HG03108 (cell line): ENCODE measurements around the gene TACC2.

Experiments
- ATAC-seq: cut with Tn5 transposase; IDR thresholded peaks from one replicate; pipeline ENCODE4 v1.9.1; 2021; ENCODE audit warnings: moderate library complexity; ENCODE audit not compliant: unreplicated experiment

Gene TACC2

DNA sequence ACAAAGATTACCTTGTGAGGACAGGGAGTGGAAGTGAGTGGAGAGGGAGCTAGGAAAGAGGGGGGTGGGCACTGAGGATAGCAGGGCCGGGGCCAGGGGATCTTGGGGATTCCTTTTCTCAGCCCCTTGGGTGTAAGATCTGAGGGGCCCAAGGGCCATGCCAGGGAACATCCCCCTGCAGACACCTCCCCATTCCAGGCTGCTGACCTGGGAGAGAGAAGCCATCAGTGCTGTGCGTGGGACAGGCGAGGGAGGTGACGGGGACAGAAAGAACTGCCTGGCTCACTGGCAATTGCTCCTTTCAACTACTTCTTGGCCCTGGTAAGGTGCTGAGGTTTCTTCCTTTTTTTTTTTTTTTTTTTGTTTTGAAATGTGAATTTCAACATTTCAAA lies 270.1 kb downstream of the TACC2 start:
- ATAC-seq, result no peak

DNA sequence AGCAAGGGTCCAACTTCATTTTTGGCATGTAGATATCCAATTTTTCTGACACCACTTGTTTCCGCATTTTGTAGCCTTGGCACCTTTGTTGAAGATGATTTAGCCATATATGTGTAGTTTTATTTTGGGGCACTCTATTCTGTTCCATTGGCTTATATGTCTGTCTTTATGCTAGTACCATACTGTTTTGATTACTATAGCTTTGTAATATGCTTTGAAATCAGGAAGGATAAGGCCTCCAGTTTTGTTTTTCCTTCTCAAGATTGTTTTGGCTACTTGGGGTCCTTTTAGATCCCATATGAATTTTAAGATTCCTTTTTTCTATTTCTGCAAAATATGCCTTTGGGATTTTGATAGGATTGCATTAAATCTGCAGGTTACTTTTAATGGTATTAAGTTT lies 272.6 kb downstream of the TACC2 start:
- no peak for ATAC-seq

DNA sequence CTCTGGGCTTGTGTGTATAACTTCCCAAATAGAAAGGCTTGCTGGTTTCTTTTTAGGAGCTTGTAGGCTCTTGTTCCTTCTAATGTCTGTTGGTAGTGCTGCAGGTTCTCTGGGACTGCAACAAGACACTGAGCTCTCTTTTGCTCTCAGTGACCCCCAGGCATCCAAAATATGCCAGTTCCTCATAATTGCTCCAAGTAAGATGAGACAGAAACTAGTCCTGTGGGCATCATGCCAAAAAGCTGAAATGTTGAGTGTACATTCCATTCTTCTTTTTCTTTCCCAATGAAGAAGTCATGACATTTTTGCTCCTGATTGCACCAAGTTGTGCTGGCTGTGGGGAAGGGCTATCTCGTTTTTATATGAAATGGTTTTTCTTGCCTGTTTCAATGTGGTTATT lies 275.0 kb downstream of the TACC2 start:
- ATAC-seq, result no peak

DNA sequence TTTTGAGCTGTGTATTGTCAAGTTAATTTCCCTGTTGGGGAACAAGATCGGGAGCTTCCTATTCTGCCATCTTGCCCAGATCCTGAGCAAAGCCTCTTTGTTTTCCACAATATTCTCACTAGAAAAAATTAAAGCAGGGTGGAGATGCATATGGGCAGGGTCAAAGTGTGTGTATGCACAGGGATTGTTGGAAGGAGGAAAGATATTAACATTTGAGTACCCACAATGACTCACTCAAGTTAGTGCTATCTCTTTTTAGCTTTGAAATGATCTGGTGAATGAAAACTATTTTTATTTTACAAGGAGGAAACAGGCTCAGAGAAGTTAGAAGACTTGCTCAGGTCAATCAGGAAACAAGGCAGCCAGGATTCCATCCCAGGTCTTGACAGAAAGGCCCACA lies 275.5 kb downstream of the TACC2 start:
- no peak for ATAC-seq

DNA sequence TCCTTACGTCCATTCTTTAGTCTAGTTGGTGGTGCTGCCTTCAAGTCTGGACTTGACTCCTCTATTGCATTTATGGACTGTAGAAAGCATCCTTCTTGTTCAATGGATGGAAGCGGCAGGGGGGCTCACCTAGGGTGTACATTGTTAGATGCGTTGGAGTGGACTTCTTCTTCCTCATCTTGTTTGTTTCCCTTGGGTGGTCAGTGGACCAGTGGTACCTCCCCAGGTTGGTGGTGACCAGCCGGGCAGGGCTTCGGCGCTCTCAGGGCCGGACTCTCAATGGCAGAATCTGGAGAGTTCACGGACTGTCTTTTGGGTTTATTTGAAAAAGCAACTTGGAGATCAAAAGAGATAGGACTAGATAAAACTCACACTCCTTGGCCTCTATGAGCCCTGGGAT lies 276.0 kb downstream of the TACC2 start:
- ATAC-seq, result no peak

DNA sequence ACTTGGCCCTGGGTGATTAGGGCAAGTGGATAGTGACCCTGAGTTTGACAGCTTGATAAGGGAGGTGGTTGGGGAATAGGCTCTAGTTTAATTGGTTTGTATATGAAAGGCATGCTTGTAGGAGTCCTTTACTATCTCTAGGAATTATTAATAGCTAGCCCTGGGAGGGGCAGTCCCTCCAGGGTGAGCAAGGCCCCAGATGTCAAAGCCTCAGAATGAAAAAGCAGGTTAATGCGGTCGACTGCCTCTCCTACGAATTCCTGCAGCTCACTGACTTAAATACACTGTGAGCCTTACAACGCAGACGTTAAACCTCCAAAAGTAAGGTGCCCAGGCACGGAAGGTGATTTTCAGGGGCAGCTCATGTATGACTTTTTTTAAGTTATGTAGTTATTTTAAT lies 276.9 kb downstream of the TACC2 start:
- no peak for ATAC-seq

DNA sequence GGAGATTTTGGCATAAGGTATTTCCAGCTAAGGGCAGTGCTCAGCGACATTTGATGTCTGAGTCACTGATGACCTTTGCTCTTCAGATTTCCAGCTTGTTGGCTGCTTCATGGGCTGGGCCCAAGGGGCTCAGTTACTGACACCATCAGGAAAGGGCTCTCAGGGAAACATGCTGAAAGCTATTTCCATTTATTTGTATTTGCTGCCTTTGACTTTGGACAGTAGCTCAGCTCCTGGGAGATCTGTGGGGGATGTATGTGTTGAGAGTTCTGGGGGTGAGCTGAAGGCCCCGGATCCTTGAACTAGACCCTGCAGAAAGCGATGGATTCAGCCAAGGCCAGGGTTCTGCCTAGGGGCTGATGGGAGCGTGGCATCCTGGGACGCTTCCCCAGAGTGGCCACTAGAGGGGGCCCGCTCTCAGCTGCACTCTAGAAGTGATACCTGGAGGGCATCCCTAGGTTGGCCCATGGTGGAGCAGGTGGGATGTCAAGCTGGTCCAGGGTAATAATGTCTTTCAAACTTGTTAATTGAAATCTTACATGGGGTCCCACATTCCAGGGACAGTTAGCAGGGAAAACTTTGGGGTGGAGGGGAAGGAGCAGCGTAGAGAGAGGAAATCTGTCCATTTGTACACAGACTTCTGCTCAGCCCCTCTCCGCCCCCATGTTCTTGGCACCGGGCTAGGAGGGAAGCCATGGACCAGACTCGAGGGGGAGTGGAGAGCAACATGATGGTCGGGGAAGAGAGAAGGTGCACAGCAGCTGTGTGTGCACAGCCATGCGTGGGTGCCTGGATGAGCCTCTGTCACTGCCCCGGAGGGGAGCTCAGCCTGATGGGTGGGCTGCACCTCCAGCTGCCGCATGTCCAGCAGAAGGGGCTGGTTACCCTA lies 279.1 kb downstream of the TACC2 start:
- no peak for ATAC-seq

DNA sequence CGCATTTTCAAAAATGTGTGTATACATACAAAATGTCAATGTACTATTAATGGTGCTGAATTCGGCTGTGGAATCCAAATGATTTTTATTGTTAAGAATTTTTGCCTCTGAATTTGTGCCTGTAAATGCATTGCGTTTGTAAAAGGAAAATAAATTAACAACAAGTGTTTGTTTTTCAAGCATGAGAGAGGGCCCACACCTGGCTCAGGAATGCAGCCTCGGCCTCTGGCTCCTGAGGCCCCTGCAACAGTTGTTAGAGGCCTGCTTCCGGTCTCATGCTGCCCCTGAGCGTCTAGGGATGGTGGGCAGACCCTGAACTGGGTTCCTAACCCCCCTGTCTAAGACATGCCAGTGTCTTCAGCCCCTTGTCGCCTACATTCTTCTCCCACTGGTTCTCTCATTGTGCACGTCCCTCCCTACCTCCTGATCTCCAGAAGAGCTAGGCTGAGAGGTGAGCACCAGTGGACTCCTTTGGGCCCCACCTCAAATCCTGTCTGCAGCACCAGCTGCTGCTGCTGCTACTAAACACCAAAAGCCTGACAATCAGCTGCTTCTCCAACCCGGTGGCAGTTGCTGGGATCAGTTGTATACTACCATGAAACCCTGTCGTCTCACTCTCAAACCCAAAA lies 280.2 kb downstream of the TACC2 start:
- no peak for ATAC-seq

DNA sequence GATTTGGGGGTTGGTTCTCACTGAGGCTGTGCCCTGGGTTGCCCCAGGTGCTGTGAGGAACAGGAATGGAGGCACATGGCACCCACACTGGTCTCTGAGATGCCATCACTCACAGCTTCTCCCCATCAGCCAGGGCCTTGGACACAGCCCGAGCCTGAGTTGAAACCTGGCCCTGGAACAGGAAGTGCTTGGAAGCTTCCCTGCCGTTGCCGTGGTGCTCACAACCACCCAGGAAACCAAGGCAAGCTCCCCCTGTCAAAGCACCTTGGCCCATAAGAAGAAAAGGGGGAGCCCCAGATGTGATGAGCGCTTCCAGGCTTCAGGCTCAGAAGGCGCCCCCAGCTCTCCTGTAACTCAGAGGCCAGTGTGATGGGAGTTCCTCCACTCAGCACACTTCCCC lies 282.1 kb downstream of the TACC2 start, which contains the start of gene BTBD16:
BTBD16 (plus strand) TSS at position 221 of the 400 bp plus-strand sequence. CDS start 3,786 bp downstream, outside the sequence.
- no peak for ATAC-seq

DNA sequence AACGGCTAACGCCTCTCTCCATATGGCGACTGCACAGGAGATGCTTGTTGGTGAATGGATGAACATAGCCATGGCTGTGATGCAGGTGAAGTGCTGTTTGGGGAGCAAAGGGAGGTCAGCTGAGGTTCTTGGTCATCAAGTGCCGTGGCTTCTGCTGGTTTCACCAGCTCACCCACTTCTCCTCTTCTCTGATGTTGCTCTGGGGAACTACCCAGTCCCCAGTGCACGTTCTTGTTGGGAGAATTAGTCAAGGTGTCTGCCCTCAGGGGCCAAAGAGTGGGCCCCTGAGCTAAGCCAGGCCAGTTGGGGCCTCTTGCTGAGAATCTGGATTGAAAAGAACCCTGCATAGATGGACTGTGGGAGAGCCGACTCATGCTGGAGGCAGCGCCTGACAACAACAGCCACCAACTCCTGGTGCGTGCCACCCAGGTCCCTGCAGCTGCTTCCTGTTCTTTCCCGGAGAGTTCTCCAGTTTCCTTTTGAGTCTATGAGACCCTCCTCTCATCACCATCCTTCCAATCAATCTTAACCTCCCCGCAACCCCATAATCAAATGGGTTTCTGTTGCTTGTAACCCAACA lies 285.1 kb downstream of the TACC2 start:
- no peak for ATAC-seq

DNA sequence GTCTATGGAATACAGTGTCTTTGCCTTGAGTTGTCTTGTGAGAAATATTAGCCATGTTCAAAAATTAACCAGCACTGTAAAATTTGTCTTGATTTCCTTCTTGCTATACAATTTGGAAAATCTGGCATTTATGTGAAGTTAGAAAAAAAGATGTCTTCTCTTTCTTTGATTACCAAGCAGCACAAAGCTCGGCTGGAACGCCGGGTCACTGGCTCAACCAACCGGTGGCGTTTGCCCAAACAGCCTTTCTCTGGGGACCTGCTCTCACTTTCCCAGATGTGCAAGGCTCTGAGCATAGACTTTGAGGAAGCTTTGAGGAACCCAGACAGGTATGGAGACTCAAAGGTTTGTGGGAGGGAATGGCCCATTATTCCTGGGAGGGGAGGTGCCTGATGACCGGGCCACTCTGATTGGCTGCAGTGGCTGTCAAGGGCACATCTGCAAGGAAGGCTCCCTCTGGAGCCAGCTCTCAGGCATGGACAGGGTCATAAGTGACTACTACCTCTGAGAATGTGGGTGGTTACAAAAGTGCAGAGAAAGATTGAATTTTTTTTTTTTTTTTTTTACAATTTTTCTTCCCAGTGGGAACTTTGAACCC lies 287.7 kb downstream of the TACC2 start:
- no peak for ATAC-seq

DNA sequence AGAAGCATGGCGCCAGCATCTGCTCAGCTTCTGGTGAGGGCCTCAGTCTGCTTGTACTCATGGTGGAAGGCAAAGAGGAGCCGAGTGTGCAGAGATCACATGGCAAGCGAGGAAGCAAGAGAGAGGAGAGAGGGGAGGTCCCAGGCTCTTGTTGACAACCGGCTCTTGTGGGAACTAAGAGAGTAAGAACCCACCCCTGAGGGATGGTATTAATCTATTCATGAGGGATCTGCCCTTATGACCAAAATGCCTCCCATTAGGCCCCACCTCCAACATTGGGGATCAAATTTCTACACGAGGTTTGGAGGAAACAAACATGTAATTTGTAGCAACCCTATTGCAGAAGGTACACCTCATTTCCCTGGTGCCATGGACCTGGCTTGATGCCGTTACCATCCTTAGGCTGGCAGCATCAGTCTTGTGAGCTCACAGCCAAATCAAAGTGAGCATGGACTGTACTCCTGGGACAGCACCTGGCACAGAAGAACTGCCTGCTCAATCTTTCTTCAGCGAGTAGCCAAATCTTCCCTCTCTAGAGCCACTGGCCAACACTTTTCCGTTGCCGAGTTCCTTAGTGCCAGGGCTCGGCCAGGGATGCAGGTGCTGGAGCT lies 288.7 kb downstream of the TACC2 start:
- no peak for ATAC-seq

DNA sequence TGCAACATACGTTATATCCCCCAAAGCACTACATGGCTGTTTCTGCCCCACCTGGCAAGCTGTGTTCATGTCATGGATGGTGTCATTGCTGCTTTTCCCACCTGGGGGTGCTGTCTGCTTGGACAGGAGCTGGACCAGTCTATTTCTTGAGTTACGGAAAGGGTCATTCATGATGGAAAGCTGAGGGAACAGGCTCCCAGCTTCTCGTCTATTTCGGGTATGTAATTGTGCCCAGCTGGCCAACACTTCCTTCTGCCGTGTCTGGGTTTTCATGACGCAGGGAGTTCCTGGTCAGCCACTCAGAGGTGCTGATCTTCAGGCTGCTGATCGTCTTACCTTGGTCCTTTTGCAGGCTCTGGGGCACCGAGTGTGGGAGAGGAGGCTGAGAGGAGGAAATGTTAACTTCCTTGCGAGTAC lies 290.8 kb downstream of the TACC2 start:
- no peak for ATAC-seq

DNA sequence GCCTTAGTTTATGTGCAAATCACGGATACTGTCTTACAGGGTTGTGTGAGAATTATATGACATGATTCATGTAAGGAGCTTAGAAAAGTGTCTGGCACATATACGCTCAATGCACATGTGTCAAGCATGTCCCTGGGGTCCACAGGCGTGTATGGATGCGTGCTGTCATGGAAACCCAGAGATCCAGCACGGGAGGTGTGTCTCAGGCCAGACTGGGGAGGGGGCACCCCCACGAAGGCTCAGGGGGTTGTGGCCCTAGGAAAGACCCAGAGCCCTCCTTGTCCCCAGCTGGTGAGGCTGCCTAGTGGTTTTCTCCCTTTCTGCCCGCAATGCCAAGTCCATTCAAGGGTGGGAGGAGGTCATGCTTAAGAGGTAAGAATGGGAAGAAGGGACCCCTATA lies 291.2 kb downstream of the TACC2 start:
- no peak for ATAC-seq

DNA sequence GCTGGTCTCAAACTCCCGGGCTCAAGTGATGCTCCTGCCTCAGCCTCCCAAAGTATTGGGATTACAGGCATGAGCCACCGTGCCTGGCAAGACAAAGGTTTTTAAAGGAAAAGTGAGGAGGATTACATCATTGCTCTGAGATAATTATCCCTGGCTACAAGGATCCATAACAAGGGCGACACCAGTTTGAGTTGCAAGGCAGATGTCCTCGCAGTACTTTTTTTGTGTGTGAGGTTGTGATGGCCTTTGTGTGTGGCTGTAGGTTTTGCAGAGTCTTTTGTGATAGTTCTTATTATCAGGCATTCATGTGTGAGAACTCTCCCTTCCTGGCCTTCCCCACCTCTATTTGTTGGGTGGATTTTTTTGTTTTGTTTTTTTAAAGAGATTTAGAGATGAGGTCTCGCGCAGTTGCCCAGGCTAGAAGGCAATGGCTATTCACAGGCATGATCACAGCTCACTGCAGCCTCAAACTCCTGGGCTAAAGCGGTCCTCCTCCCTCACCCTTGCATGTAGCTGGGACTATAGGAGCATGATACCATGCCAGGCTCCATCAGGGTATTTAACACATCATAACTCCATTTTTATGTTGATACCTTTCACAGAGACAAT lies 292.2 kb downstream of the TACC2 start:
- no peak for ATAC-seq

DNA sequence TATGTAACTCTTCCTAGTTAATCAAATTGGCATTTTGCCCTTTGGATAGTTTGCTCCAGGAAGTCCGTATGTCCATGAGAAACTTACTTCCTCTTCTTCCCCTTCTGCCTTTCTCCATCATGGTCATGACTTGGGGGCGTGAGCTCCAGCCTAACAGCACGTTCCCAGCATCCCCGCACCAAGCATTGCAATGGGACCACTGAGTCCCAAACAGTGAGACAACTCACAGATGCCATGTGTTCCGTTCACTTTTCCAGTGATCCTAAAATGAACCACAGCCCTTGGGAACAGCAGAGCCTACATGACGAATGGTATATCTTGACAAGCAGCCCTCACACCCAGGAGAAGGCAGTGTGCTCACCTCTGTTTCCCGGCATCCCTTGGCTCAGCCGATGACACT lies 292.8 kb downstream of the TACC2 start:
- ATAC-seq, result no peak

DNA sequence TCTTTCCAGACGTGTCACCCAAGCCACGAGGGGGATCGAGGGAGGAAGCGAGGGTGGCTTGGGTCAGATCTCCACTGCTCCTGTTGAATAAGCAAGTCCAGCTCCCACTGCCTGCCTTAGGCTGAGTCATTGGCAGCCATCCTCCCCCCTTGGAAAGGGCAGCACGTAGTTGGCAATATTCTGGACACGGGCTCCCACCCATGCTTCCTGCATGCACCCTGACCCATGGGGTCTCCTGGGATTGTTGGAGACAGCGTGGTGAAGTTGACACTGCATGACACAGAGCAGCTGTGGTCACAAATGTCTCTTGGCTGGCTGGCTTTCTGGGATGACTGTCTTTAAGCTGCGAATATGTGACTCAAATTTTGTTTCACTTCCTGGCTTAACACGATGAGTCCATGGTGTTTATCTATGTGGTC lies 293.3 kb downstream of the TACC2 start:
- no peak for ATAC-seq

DNA sequence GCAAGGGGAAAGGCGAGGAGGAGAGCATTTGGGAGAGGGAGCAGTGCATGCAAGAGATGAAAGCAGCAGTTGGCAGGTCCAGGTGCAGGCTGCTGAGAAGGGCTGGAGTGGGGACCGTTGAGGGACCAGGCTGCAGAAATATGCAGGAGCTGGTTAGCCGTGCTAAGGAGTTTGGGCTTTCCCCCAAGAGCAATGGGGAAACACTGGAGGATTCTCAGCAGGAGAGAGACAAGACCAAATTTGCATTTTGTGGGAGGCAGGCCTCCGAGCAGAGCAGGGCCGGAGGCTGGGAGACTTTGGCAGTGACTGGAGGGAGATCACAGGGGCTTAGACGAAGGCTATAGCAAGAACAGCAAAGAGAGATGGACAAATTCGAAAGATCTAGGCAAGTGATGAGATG lies 293.9 kb downstream of the TACC2 start:
- no peak for ATAC-seq

DNA sequence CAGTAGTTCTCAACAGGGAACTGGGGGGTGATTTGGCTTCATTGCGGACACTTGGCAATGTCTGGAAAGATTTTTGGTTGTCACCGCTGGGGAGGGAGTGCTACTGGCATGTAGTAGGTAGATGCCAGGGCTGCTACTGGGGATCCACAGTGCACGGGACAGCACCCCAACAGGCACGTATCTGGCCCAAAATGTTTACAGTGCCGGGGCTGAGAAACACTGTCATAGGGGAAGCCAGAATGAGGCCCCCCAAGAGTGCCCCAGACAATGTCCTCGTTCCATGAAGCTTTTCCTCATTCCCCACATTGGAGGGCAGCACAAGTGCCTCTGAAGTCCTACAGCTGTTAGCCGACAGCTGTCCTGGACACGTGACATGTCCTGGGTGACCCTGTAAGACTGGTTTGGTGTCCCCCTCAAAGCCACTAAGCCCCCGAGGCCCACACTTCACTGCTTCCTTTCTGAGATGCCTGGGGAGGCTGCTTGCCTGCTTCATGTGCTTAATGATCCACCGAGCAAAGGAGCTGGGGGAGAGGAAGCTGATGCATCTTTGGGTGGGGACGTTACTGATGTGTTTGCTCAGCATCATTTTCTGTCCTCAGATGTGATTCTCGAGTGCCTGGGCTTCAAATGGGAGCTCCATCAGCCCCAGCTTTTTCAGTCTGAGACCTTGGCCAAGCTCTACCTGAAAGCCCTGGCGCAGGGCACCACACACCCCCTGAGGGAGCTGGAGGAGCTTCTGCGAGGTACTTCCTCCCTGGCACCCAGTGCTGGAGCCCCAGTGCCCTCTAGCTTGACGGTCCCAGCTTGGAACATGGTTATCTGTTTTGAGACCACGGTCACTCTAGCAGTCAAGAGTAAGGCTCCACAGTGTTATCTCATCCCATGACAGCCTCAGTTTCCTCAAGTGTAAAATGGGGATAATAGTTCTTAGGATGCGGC lies 296.8 kb downstream of the TACC2 start:
- no peak for ATAC-seq

DNA sequence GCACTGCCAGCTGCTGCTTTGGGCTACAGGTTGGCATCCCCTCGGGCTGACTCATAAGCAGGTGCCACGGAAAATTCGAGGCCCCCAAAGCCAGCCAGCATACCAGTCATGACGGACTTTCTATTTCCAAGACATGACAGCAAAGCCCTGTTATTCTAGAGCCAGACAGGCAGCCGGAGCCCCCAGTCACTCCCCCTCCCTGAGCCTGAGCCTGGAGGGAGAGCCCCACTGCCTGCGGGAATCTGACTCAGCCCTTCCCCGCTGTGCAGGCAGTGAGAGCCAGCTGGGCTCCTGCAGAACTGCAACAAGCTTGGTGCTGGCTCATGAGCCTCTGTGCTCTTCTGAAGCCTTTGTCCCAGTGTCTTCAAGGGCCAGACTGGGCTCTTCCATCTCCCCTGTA lies 297.9 kb downstream of the TACC2 start:
- no peak for ATAC-seq
